Tibial nerve (tissue), 4 donors: ENCODE measurements around the gene TXNRD3.

ENCODE experiments used
- CTCF ChIP-seq, 5 experiments: fragments of 200-600 bp in 3 of 5; fragments of 450-650 bp in 2 of 5; sonication (generic) in 3 of 5; IDR thresholded peaks; one replicate each; pipeline ENCODE4 v1.5.1; 2016 to 2019; ENCODE audit warnings: antibody characterized with exemption in 5 of 5, mild to moderate bottlenecking in 3 of 5, moderate library complexity in 2 of 5
- EP300 ChIP-seq, 2 donors: sonication (generic); formaldehyde crosslinking; IDR thresholded peaks; one replicate each; pipeline ENCODE4 v1.6.1; 2017; ENCODE audit warnings: antibody characterized with exemption in 2 of 2, mild to moderate bottlenecking in 1 of 2
- POLR2A ChIP-seq, 2 donors: fragments of 450-650 bp; IDR thresholded peaks; one replicate each; pipeline ENCODE4 v1.6.1; 2017; ENCODE audit warnings: antibody characterized with exemption in 2 of 2, mild to moderate bottlenecking in 2 of 2, moderate library complexity in 2 of 2

GRCh38 chr3:126618760-126619159 is 36.2 kb downstream of the TXNRD3 start:
- no peak for TF ChIP-seq CTCF (IDR thresholded peaks at IDR 0.05)
- TF ChIP-seq POLR2A (IDR thresholded peaks at IDR 0.05), result no peak
- TF ChIP-seq EP300 (IDR thresholded peaks at IDR 0.05), result no peak
